Lower leg skin (tissue), 4 donors: Measurements from ENCODE around the gene GNB1L. TPM values are rescaled to one million over a fixed set of nuclear protein-coding genes. Genes with fewer than 3 reads are reported as not detected.

Experiments
- DNase-seq, 2 donors: peaks; one replicate each; pipeline ENCODE4 v3.0.0-alpha.2; 2019; ENCODE audit warnings: low spot score in 2 of 2
- H3K4me3 ChIP-seq: fragments of 200-600 bp; sonication (generic); 2 replicates; pipeline ENCODE4 v1.5.1; 2017; ENCODE audit warnings: mild to moderate bottlenecking, low read depth; ENCODE audit not compliant: poor library complexity, severe bottlenecking
- CTCF ChIP-seq, 3 donors: fragments of 450-650 bp; IDR thresholded peaks; one replicate each; pipeline ENCODE4 v1.5.1; 2016; ENCODE audit warnings: antibody characterized with exemption in 3 of 3, mild to moderate bottlenecking in 3 of 3, moderate library complexity in 2 of 3
- POLR2A ChIP-seq, 2 donors: fragments of 450-650 bp; IDR thresholded peaks; one replicate each; pipeline ENCODE4 v1.6.1; 2016 to 2017; ENCODE audit warnings: antibody characterized with exemption in 2 of 2, mild to moderate bottlenecking in 1 of 2, moderate library complexity in 1 of 2
- WGBS, 2 donors: methylation state at CpG; one replicate each; pipeline ENCODE4 v1.1.5; 2018; 5-methylcytosine and 5-hydroxymethylcytosine counted together
- intact Hi-C: fragments of 100-400 bp; cut with DNase I; formaldehyde crosslinking; loops from one replicate; pipeline ENCODE4 v1.15.0; 2023; ENCODE audit warnings: low total_unique reads
- total RNA-seq, 4 donors: library from RNA; depleted of rRNA; stranded (reverse); fragments of >200 nt; gene quantifications; one replicate each; pipeline ENCODE4 v1.1.0, GENCODE V29; 2016

Gene GNB1L
- total RNA-seq, 4 donors from 2014 or later: 10.0 to 16.2 (median 11.2) TPM

GRCh38 chr22:19864538-19865106 lies 9.9 kb upstream of the GNB1L start:
- H3K4me3 ChIP-seq: no peak overlapping the region
- intact Hi-C loops: no loop called here
- DNase-seq: no peak
- TF ChIP-seq CTCF (IDR thresholded peaks at IDR 0.05) (no peak), POLR2A (IDR thresholded peaks at IDR 0.05) (no peak)
- 92 to 96% methylated on average over 5 of the region's 5 CpGs for WGBS, 2 donors

- intact Hi-C loops: no loop called here
- TF ChIP-seq CTCF (IDR thresholded peaks at IDR 0.05) (no peak), POLR2A (IDR thresholded peaks at IDR 0.05) (no peak)
- 85 to 93% methylated on average over 5 of the region's 5 CpGs for WGBS, 2 donors
- no peak for DNase-seq
- no peak overlapping the region for H3K4me3 ChIP-seq
These were observed 8.9 kb upstream of the GNB1L start for GRCh38 chr22:19863571-19863970.

DNA sequence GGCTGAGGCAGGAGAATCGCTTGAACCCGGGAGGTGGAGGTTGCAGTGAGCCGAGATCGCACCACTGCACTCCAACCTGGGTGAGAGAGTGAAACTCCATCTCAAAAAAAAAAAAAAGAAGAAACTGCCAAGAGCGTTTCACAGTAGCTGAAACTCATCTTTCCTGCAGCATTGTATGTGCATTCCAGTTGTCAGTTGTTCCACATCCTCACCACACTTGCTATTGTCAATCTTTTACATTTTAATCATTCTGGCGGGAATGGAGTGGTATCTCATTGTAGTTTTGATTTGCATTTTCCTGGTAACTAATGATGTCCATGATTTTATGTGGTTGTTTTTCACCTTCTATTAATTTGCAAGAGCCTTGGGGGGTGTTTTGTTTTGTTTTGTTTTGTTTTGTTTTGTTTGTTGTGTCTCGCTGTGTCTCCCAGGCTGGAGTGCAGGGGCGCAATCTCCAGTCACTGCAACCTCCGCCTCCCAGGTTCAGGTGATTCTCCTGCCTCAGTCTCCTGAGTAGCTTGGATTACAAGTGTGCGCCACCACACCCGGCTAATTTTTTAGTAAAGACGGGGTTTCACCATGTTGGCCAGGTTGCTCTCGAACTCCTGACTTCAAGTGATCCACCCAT lies 8.1 kb upstream of the GNB1L start:
- TF ChIP-seq CTCF (IDR thresholded peaks at IDR 0.05) (no peak), POLR2A (IDR thresholded peaks at IDR 0.05) (no peak)
- peak in 1 of 2 donors; percentile 61 for DNase-seq
- 92 to 97% methylated on average over 13 of the region's 13 CpGs for WGBS, 2 donors
- H3K4me3 ChIP-seq: no peak overlapping the region
- intact Hi-C loops: no loop called here

GRCh38 chr22:19859861-19860510 lies 5.3 kb upstream of the GNB1L start:
- no peak for TF ChIP-seq CTCF (IDR thresholded peaks at IDR 0.05)
- no peak for TF ChIP-seq POLR2A (IDR thresholded peaks at IDR 0.05)
- no peak overlapping the region for H3K4me3 ChIP-seq
- intact Hi-C loops: no loop called here
- WGBS, 2 donors: 95 to 96% methylated on average over 8 of the region's 8 CpGs
- DNase-seq: peak in 1 of 2 donors; percentile 70

DNA sequence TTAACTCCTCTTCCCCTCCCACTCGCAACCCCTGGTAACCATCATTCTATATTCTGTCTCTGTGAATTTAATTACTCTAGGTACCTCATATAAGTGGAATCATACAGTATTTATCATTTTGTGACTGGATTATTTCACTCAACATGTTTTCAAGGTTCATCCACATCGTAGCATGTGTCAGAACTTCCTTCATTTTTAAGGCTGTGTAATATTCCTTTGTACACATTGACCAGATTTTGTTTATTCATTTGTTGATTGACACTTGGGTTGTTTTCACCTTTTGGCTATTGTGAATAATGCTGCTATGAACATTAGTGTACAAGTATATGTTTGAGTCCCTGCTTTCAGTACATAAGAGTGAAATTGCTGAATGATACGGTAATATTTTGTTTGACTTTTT lies 2.7 kb upstream of the GNB1L start:
- intact Hi-C loops: no loop called here
- WGBS, 2 donors: 97 to 98% methylated on average over 3 of the region's 3 CpGs
- H3K4me3 ChIP-seq: no peak overlapping the region
- no peak for TF ChIP-seq CTCF (IDR thresholded peaks at IDR 0.05)
- TF ChIP-seq POLR2A (IDR thresholded peaks at IDR 0.05): no peak
- no peak for DNase-seq
